Hematopoietic multipotent progenitor cell treated with erythropoietin and hydrocortisone succinate and interleukin-3 and kit ligand, for 8 days (in vitro differentiated cells): ENCODE data around the gene RABGEF1.
"Not testable (repeated sequence)": the region's sequence is repeated elsewhere in the genome, so short reads cannot be mapped to it uniquely, and the experiment has no call there.

Experiments
- DNase-seq: peaks from one replicate; pipeline ENCODE4 v3.0.0-alpha.2; 2015

RABGEF1 gene

DNA sequence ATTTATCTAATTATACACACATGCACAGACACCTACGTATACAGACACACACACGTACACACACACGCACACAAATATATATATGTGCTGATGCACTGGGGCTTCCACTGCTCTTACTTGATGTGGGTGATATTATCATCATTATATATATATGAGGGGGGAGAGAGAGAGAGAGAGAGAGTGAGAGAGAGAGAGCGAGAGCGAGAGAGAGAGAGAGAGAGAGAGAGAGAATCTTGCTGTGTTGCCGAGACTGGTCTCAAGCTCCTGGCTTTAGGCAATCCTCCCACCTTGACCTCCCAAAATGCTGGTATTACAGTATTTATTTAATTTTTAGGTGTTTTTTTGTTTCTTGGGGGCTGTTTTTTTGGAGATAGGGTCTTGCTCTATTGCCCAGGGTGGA, 3.6 kb upstream of the RABGEF1 start:
- no peak for DNase-seq

DNA sequence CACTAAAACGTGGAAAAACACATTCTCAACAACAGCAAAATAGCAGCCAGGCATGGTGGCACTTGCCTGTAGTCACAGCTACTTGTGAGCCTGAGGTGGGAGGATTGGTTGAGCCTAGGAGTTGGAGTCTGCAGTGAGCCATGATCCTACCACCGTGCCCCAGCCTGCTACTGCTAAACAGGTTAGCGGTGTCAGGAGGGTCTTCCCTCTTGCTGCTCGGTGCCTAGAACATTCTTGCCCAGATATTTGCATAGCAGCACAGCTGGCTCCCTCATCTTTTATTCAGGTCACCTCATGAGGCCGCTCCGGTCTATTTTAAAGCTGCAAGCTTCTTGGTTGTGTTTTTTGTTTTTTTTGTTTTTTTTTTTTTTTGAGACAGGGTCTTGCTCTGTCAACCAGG, 2.9 kb upstream of the RABGEF1 start:
- DNase-seq = no peak

DNA sequence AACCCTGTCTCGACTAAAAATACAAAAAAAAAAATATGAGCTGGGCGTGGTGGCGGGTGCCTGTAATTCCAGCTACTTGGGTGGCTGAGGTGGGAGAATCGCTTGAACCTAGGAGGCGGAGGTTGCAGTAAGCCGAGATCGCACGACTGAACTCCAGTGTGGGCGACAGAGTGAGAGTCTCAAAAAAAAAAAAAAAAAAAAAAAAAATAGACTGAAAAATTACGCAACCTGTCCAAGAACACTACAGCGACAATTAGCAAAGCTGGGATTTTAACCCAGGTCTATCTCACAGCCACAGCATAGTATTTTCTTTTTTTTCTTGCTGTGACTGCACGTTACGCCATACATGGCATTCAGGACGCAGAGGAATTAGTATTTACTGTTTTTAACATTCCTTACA, 1.1 kb upstream of the RABGEF1 start:
- DNase-seq = no peak

DNA sequence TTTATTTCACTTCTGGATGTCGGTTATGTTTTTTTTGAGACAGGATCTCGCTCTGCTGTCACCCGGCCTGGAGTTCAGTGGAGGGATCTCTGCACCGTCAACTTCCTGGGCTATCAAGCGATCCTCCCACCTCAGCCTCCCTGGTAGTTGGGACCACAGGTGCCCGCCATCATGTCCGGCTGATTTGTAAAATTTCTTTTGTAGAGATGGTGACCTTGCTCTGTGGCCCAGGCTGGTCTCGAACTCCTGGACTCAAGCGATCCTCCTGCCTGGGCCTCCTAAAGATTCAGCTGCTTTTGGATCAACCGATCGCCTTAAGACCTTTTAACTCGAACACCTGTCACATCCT, 606 bp upstream of the RABGEF1 start:
- DNase-seq = no peak

DNA sequence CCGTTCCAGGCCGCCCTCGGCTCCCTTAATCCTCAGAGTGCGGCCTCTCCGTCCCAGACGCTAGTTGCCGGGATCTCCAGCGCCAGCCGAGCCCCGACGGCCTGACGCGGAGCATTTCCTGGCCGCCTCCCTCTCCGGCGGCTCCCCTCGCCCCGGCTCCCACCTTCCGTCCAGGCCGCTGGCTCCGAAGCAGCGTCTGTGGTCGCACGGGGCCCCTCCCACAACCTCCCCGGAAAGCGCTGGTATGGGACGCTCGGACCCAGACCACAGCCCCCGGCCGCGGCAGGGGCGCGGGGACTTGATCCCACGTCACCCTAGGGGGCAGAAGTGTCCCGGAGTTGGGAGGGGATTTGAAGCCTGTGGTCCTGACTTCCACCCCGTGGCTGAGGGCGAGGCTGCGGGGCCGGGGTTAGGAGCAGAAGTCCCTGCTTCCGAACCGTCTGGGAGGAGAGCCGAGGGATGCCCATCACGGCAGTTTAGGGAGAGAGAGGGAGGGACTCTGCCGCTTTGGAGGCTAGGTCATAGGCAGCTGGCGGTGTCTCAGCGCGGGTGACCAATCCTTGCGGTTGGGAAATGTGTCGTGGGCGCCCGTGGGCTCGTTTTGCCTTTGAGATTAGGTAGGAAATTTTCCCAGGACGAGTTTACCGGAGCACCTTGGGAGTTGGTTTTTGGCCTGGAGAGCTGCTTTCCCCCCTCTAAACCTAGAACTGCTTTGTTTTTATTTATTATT, 612 bp downstream of the RABGEF1 start:
- peak; percentile 51 for DNase-seq

DNA sequence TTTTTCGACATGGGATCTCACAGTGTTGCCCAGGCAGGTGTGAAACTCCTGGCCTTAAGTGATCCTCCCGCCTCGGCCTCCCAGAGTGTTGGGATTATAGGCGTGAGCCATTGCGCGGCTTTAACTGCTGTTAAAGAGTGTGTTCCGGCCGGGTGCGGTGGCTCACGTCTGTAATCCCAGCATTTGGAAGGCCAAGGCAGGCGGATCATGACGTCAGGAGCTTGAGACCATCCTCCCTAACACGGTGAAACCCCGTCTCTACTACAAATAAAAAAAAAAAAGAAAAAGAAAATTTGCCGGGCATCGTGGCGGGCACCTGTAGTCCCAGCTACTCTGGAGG, 1.1 kb downstream of the RABGEF1 start:
- no peak for DNase-seq

DNA sequence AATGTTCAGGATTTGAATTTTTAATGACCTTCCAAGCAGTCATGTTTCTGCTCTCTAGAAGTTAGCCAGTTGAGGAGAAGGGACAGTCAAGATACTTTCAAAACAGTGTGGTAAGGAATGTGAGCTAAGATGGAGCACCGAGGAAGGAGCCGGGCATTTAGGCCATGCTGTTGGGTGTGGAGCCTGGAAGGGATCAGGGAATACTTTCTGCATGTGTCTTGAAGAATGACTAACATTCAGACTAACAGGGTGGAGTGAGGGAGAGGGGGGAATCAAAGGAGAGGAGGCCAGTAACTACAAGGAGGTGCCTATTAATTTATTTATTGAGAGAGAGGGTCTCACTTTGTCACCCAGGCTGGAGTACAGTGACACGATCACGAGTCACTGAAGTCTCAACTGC, 1.8 kb downstream of the RABGEF1 start:
- not testable (repeated sequence) for DNase-seq

DNA sequence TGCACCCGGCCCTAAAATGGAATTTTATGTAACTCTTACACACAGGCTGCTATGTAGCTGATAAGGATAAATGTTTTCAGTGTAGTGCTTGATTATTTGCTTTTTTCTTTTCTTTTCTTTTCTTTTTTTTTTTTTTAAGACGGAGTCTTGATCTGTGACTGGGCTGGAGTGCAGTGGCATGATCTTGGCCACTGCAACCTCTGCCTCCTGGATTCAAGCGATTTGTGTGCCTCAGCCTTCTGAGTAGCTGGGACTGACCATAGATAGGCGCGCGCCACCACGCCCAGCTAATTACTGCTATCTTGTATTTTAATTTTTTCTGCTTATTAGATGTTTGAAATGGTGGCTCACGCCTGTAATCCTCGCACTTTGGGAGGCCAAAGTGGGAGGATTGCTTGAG, 3.4 kb downstream of the RABGEF1 start:
- peak; percentile 54 for DNase-seq

DNA sequence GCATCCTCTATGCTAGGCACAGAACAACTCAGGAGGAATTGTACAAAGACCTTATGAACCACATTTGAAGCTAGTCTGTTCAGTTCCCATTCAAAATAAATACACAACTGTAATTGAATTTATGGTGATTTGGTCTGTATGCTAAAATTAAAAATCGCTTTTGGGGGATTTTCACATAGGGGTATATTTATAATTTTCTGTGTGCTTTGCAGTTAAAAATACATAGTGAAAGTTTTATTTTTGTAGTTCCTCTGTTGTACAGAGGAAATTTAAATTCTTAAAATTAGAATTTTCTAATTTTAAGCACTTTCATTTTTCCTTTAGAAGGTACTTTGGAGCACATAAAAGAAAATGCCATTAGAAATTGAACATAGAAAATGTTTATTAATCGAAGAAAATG, 6.9 kb downstream of the RABGEF1 start:
- no peak for DNase-seq

DNA sequence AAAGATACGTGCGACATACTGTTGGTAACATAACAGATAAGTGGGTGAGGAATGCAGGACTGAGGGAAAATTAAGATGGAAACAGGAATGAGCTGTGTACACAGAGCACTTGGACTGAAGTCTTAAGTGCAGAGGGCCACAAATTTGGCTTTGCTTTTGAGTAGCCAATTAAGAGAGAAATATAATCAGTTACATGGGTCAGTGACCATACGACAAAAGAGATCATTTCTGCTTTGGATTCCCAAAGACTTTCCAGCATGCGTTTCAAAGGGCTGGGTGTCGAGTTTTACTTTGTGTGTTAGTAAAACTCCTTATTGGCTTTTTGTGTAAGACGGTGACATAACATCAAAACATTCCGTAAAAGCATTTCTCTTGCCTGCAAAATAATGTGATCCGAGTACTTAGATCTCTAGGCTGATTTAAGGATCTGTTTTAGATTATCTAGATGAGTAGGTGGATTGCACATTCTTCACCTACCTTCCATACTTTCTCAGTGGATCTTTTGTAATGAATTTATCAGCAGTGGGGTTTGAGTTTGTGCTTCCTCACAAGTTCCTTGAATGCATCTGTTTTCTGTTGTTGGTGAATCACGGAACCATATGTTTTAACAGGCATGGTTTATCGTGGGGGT, 7.5 kb downstream of the RABGEF1 start:
- no peak for DNase-seq

DNA sequence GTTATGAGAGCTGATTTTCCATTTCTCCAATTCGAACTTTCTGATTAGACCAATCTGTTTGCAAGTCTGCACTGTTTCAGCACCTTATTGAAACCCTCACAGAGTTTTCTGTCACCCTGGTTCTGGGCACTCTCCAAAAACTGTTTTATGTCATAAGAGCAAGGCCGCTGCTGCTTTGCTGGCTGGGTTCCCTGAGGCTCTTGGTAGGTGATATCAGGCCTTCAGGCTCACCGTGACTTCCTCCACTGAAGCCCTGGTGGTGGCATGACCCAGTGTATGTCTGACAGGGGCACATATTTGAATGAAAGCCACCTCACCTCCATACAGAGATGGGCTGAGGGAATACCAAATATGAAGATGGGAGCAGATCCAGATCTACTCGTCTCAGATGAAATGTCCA, 8.3 kb downstream of the RABGEF1 start:
- peak; percentile 62 for DNase-seq

DNA sequence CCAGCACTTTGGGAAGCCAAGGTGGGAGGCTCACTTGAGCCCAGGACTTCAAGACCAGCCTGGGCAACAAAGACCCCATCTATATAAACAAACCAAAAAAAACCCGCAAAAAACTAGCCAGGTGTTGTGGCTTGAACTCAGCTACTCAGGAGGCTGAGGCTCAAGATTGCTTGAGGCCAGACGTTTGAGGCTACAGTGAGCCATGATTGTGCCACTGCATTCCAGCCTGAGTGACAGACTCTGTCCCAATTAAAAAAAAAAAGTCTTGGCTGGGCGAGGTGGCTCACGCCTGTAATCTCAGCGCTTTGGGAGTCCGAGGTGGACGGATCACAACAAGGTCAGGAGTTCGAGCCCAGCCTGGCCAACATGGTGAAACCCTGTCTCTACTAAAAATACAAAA, 11.4 kb downstream of the RABGEF1 start:
- DNase-seq = no peak

DNA sequence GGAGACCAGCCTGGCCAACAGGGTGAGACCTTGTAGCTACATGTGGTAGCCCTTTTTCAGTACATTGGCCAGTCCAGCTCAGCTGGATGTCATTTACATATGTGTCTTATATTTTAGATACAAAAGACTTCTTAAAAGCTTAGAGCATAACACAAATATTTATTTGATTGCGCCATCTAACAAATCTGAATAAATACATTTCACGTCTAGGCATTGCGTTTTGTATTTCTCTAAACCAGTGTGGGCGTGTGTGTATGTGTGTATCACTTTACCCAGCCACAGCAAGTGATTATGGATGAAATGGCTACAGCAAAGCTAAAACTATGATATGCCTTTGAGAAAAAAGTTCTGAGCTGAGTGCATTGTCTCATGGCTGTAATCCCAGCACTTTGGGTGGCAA, 14.0 kb downstream of the RABGEF1 start:
- DNase-seq = no peak

DNA sequence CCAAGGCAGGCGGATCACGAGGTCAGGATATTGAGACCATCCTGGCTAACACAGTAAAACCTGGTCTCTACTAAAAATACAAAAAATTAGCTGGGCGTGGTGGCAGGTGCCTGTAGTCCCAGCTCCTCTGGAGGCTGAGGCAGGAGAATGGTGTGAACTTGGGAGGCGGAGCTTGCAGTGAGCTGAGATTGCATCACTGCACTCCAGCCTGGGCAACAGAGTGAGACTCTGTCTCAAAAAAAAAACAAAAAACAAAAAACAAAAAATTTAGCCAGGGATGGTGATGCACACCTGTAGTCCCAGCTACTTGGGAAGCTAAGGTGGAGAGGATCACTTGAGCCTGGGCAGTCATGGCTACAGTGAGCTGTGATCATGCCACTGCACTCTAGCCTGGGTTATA, 14.5 kb downstream of the RABGEF1 start:
- not testable (repeated sequence) for DNase-seq

DNA sequence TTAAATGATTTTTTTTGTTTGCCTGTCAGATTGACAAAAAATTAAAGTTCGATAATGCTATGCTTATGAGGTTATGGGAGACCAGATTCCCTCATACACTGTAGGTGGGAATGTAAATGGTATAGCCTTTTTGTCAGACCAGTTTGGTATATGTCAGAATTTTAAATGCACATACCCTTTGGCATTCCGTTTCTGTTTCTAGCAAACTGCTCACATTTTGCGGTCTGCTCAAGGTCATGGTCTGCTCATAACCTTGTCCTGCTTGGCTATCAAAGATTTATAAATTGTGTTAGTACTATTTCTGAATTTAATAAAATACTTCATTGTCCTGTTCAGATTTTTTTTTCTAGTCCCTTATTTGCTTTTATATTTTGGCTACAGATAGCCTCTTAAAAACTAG, 15.7 kb downstream of the RABGEF1 start:
- DNase-seq = not testable (repeated sequence)

DNA sequence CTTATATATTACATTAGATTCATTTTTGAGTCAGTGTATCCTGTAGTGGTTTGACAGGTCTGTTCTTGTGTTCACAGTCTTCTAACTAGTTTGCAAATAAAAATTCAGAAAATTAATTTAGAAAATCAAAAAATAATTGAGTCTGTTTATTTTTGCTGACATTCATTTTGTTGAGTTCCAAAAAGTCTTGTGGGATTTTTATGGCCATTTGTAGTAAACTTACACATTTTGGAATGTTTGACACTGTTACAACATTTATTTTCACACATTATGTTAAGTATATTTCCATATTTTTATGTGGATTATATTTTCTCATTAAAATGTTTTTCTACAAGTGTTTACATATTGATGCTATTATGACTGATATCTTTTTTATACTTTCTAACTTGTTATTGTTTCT, 16.4 kb downstream of the RABGEF1 start:
- no peak for DNase-seq

DNA sequence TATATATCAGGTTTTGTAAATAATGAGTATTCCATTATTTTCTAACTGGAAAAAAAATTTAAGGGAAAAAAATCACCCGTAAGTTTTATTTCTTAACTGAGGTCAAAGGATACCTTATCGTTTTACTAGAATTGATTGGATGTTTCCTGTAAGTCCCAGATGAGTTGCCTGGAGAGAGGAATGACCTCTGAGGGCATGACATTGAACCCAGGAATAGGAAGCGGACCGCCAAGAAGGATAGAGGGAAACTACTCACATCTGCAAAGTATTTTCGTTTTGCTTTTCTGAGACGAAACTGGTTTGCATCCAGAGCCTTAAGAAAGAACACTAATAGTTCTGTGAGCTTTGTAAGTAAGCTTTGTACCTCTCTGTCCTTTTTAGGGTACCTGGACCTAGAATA, 17.4 kb downstream of the RABGEF1 start:
- DNase-seq = no peak

DNA sequence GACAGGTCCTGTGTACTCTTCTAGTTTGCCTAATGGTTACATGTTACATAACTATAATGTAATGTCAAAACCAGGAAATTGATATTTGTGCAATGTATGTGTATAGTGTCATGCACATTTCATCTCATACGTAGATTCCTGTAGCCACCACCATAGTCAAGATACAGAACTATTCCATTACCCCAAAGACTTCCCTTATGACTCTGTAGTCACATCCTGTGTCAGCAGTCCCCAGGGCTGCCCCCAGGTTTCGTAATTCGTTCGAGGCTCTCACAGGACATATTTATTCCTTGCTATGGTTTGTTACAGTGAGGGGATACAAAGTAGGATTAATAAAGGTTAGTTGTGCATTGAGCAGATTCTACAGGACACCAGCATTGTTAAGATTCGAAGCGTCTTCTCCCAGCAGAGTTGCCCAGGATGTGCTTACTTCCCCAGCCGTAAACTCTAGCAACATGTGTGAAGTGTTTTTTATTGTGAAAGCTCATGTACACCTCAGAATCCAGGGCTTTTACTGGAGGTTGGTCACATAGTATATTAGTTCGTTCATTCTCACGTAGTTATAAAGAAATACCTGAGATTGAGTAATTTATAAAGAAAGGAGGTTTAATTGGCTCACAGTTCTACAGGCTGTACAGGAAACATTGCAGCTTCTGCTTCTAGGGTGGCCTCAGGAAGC, 18.6 kb downstream of the RABGEF1 start:
- no peak for DNase-seq

DNA sequence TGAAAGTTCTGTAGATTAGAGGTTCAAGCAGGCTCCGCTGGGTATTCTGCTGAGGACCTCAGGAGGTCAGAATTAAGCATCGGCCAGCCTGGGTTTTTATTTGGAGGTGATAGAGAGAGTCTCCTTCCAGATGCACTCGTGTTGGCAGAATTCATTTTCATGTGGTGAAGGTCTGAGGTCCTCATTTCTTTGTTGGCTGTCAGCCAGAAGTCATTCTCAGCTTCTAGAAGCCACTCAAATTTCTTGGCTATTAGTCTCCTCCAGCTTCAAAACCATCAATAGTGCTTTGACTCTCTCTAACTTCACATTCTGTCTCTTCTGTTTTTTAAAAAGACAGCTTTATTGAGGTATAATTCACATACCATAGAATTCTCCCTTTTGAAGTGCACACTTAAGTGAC, 22.6 kb downstream of the RABGEF1 start:
- peak; percentile 42 for DNase-seq

DNA sequence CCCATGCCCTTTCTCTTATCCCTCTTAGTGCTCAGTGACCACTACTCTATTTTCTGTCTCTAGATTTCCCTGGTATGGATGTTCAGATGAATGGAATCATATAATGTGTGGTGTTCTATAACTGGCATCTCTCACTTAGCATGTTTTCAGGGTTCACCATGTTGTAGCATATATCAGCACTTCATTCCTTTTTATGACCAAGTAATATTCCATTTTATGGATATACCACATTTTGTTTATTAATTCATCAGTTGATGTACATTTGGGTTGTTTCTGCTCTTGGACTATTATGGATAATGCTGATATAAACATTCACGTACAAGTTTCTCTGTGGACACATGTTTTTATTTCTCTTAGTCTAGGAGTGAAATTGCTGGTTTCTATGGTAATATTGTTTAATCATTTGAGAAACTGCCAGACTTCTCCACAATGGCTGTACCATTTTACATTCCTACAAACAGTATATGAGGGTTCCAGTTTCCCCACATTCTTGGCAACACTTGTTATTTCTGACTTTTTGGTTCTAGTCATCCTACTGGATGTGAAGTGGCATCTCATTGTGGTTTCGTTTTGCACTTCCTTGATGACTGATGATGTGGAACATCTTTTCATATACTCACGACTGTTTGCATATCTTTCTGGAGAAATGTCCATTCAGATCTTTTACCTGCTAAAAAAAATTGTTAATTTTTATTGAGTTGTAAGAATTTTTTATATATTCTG, 23.3 kb downstream of the RABGEF1 start:
- peak; percentile 68 for DNase-seq

DNA sequence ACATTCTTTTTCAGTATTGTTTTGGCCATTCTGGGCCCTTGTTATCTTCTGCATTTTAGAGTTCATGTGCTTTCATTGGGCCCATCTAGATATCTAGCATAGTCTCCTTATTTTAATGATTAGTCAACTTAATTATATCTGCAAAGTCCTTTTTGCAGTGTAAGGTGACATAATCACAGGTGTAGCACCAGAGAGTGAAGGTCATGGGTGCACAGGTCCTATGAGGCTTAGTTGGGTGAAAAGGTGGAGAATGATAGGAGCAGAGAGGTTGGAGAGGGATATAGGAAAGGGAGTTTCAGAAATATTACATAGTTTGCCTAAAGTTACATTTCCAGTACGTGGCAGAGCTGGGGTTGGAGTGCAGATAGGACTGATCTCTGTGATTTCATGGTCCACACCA, 24.4 kb downstream of the RABGEF1 start:
- DNase-seq = not testable (repeated sequence)

DNA sequence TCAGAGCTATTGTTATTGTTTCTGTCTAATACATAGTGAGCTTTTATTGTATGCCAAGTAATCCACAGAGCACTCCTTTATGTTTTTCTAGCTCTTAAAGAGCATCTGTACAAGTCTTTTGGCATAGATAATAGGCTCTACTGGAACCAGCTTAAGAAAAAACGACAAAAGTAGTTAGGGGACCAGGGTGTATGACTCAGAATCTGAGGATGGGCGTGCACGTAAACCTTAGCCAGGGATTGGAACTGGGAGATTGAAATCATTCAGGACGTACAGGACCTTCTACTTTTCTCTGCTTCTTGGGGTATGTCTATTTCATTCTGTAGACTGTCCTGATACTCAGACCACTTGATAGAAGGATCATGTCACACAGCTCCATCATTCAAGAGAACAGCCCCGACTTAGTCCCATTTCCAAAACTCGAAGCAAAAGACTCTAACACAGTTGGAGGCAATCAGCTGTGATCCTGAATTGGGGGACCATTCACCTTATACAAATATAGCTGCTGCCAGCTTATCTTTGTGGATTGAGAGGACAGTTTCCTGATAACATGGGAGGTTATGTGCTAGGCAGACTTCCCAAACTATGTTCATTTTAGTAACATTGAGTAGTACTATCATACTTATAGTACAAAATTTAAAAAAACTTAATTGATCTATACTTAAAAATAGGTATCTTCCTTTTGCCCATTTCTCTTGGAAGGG, 24.9 kb downstream of the RABGEF1 start:
- DNase-seq = not testable (repeated sequence)

DNA sequence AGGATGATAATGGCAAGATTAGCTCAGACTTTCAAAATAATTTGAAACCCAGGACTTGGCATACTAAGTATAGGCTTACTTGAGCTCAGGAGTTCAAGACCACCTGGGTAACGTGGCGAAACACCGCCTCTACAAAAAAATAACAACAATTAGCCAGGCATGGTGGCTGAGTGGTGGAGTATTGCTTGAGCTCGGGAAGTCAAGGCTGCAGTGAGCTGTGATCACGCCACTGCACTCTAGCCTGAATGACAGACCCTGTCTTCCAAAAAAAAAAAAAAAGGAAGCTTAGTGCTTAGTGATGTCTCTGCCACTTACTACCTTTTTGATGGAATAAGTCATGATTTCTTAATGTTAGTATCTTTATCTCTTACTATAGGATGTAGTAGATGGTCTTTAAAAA, 25.5 kb downstream of the RABGEF1 start:
- no peak for DNase-seq
